PC-9 (cell line): ENCODE data around the gene COX18.

Source experiments
- CTCF ChIP-seq: fragments of 200-600 bp; sonication (generic); conservative IDR thresholded peaks from 2 replicates; pipeline ENCODE4 v1.6.1; 2017; ENCODE audit warnings: mixed run types, antibody characterized with exemption, mild to moderate bottlenecking, moderate library complexity
- EZH2 ChIP-seq: fragments of 200-600 bp; sonication (generic); IDR thresholded peaks from 2 replicates; pipeline ENCODE4 v1.8.0; 2017; ENCODE audit warnings: antibody characterized with exemption, low read depth

DNA sequence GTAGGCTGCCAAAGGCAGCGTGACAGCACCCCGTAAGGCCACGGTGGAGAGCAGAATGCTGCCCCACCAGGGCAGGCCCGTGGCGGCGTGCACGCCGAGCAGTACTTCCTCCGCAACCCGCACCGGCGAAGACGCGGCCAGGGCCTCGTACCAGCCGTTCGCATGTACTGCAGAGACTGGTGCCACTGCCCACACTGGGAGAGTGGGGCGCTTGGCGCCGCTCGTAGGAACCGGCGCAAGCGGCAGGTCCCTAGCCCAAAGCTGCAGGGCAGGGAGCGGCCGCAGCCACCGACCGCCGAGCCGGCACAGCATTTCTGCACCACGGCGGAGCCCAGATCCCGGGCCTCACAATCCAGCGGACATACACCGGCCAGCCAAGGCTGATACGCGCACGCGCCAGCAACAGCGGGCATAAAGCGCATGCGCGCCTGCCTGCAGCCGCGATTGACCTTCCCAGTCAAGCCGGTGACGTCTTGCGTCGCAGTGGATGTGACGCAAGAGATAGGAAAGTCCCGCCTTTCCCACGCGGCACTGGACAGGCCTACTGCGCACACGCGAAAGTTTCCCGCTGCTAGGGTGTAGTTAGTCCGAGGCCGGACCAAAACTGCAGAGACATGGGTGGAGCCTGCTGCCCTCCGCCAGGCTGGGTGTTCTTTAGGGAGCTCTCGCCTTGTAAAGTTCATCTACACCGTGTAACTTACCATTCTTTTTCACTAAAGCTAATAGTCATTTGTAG is at the start of gene COX18:
- TF ChIP-seq CTCF (no peak), EZH2 (no peak)
